ENCODE measurements around the gene DHRSX. TPM values are rescaled to one million over a fixed set of nuclear protein-coding genes. Genes with fewer than 3 reads are reported as not detected.

Gene DHRSX
- total RNA-seq, 1 donor from 2014 or later: 31.8 TPM

DNA sequence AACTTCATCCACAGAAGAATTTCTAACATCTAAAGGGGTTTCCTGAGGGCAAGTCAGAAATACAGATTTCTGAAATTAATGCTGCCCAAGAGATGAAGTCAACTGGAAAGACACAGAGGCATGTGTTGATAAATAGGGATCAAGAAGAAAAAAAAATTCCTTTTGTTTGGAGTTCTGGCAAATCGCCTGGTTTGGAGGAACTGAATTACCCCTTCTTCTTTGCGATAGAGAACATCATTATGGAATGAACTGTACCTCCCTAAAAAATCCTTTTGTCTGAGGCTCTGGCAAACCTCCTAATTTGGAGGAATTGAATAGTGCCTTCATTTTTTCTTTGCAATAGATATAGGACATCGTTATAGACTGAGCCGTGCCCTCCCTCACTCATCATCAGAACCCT, 200.9 kb downstream of the DHRSX start:
- H3K27me3 Mint-ChIP-seq (ENCODE audit: insufficient read depth, low read depth): peaks cover 2% of the 10 kb centered on the region
- DNase-seq (ENCODE audit: low spot score): no peak
- peaks cover 13% of the 10 kb centered on the region for H3K36me3 Mint-ChIP-seq
- H2AFZ ChIP-seq (replicated peaks): no peak overlapping the region
- no peaks in the 10 kb centered on the region for H3K27me3 ChIP-seq
- H4K20me1 ChIP-seq (ENCODE audit: low read depth): no peaks in the 10 kb centered on the region
- no peaks in the 10 kb centered on the region for H3F3A ChIP-seq (ENCODE audit: low read depth)
- no peak overlapping the region for H3K9ac ChIP-seq
- peak overlapping the region; percentile 37 for H3K27ac Mint-ChIP-seq
- peaks cover 18% of the 10 kb centered on the region for H3K9me3 Mint-ChIP-seq
- TF ChIP-seq, protein P1, sequence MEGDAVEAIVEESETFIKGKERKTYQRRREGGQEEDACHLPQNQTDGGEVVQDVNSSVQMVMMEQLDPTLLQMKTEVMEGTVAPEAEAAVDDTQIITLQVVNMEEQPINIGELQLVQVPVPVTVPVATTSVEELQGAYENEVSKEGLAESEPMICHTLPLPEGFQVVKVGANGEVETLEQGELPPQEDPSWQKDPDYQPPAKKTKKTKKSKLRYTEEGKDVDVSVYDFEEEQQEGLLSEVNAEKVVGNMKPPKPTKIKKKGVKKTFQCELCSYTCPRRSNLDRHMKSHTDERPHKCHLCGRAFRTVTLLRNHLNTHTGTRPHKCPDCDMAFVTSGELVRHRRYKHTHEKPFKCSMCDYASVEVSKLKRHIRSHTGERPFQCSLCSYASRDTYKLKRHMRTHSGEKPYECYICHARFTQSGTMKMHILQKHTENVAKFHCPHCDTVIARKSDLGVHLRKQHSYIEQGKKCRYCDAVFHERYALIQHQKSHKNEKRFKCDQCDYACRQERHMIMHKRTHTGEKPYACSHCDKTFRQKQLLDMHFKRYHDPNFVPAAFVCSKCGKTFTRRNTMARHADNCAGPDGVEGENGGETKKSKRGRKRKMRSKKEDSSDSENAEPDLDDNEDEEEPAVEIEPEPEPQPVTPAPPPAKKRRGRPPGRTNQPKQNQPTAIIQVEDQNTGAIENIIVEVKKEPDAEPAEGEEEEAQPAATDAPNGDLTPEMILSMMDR (IDR thresholded peaks at IDR 0.05): no peak
- TF ChIP-seq EZH2 (IDR thresholded peaks at IDR 0.05): no peak
- no peak for TF ChIP-seq EZH2phosphoT487 (IDR thresholded peaks at IDR 0.05)
- no peak overlapping the region for H3K4me2 ChIP-seq
- peaks cover 22% of the 10 kb centered on the region for H3K4me1 Mint-ChIP-seq
- no peaks in the 10 kb centered on the region for H3K4me1 ChIP-seq
- no peak overlapping the region for H3K4me3 Mint-ChIP-seq
- H3K27ac ChIP-seq: no peak overlapping the region
- no peaks in the 10 kb centered on the region for H3K79me2 ChIP-seq (ENCODE audit: low read depth)
- H3K36me3 ChIP-seq: no peaks in the 10 kb centered on the region
- no peaks in the 10 kb centered on the region for H3K9me3 ChIP-seq (ENCODE audit: low read depth)
- H3K4me3 ChIP-seq: no peak overlapping the region

DNA sequence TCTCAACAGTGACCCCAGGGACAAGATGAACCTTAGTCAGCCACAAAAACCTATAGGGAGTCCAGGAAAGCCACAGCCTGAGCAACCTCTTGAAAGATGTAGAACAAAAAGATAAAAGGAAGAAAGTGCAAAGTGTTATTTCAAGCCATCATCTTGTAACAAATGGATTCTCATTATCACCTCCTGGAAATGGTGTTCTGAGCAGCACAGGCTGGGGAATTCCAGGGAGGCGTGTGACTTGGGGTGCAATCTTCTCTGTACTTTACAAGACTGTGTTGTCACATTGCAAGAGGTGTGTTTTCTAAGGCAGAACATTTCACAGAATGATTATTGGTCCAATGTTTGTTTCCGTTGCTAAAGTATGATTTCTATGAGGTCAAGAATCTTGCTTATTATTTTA, 214.0 kb downstream of the DHRSX start:
- Histone ChIP-seq H3F3A (ENCODE audit: low read depth) (peaks cover 11% of the 10 kb centered on the region), H3K27me3 (no peaks in the 10 kb centered on the region), H3K4me2 (no peak overlapping the region), H2AFZ (replicated peaks) (no peak overlapping the region), H3K4me1 (no peaks in the 10 kb centered on the region), H3K4me3 (no peak overlapping the region), H3K36me3 (peaks cover 5% of the 10 kb centered on the region), H3K27ac (no peak overlapping the region), H4K20me1 (ENCODE audit: low read depth) (no peaks in the 10 kb centered on the region), H3K9me3 (ENCODE audit: low read depth) (no peaks in the 10 kb centered on the region), H3K9ac (no peak overlapping the region), H3K79me2 (ENCODE audit: low read depth) (no peaks in the 10 kb centered on the region)
- Mint-ChIP-seq H3K27me3 (ENCODE audit: insufficient read depth, low read depth) (peaks cover 3% of the 10 kb centered on the region), H3K4me3 (no peak overlapping the region), H3K27ac (no peak overlapping the region), H3K9me3 (peaks cover 31% of the 10 kb centered on the region), H3K36me3 (peaks cover 58% of the 10 kb centered on the region), H3K4me1 (peaks cover 2% of the 10 kb centered on the region)
- no peak for TF ChIP-seq EZH2 (IDR thresholded peaks at IDR 0.05)
- TF ChIP-seq EZH2phosphoT487 (IDR thresholded peaks at IDR 0.05): no peak
- TF ChIP-seq, protein P1 (IDR thresholded peaks at IDR 0.05): no peak
- DNase-seq (ENCODE audit: low spot score): no peak

DNA sequence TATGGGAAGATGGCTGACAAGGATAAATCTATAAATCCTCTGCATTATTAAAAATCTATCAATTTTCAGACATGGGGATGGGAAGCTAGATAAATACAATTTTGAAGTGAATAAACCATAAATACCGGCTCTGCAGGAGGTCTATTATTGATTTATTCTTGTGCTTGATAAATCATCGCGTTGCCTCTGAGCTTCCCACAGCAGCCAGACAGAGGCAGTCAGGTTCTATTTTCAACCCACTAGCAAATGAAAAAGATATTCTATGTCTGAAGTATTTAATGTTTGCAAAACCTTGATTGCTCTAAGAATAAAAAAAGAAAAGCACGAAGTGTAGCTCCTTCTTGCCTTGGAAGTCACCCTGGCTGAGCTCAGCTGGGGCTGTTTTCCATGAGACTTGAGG, 216.2 kb downstream of the DHRSX start:
- no peak for TF ChIP-seq EZH2phosphoT487 (IDR thresholded peaks at IDR 0.05)
- no peak for TF ChIP-seq EZH2 (IDR thresholded peaks at IDR 0.05)
- TF ChIP-seq, protein P1 (IDR thresholded peaks at IDR 0.05): no peak
- H3K4me3 Mint-ChIP-seq: no peak overlapping the region
- no peak overlapping the region for H3K27ac Mint-ChIP-seq

More for the DNA sequence above, 216.2 kb downstream of the DHRSX start:
- Histone ChIP-seq H3K9ac (no peak overlapping the region), H4K20me1 (ENCODE audit: low read depth) (no peaks in the 10 kb centered on the region), H3K36me3 (peaks cover 5% of the 10 kb centered on the region), H2AFZ (replicated peaks) (no peak overlapping the region), H3K79me2 (ENCODE audit: low read depth) (no peaks in the 10 kb centered on the region), H3K9me3 (ENCODE audit: low read depth) (no peaks in the 10 kb centered on the region), H3K4me1 (no peaks in the 10 kb centered on the region), H3K27ac (no peak overlapping the region), H3F3A (ENCODE audit: low read depth) (peaks cover 11% of the 10 kb centered on the region), H3K27me3 (no peaks in the 10 kb centered on the region), H3K4me3 (no peak overlapping the region), H3K4me2 (no peak overlapping the region)
- H3K4me1 Mint-ChIP-seq: peaks cover 2% of the 10 kb centered on the region
- DNase-seq (ENCODE audit: low spot score): no peak
- H3K9me3 Mint-ChIP-seq: peaks cover 31% of the 10 kb centered on the region
- peaks cover 49% of the 10 kb centered on the region for H3K36me3 Mint-ChIP-seq
- H3K27me3 Mint-ChIP-seq (ENCODE audit: insufficient read depth, low read depth): peaks cover 3% of the 10 kb centered on the region

Data from neural progenitor cell (in vitro differentiated cells).